ENCODE measurements around the gene RBM15. TPM values are rescaled to one million over a fixed set of nuclear protein-coding genes. Genes with fewer than 3 reads are reported as not detected.
A peak's percentile ranks its signal among the peaks of the same experiment; 100 is the strongest.

RBM15 gene
- total RNA-seq, 1 donor from 2014 or later, result 19.0 TPM

GRCh38 chr1:110338309-110338885, 780 bp upstream of the RBM15 start:
- peak; percentile 82 for TF ChIP-seq CTCF (IDR thresholded peaks at IDR 0.05)
- H3K4me3 Mint-ChIP-seq (ENCODE audit: unreplicated experiment), result no peak overlapping the region
- H3K4me1 Mint-ChIP-seq (ENCODE audit: low read depth), result peaks cover 43% of the 10 kb centered on the region
- peak; percentile 95 for DNase-seq (ENCODE audit: low spot score)
- no peaks in the 10 kb centered on the region for H3K9me3 Mint-ChIP-seq (ENCODE audit: low read depth)
- H3K36me3 Mint-ChIP-seq (ENCODE audit: low read depth), result peaks cover 10% of the 10 kb centered on the region
- H3K27ac Mint-ChIP-seq (ENCODE audit: unreplicated experiment), result peak overlapping the region; percentile 93
- no peaks in the 10 kb centered on the region for H3K27me3 Mint-ChIP-seq (ENCODE audit: low read depth)

GRCh38 chr1:110339407-110340206, 430 bp downstream of the RBM15 start:
- Mint-ChIP-seq H3K4me3 (ENCODE audit: unreplicated experiment) (no peak overlapping the region), H3K27ac (ENCODE audit: unreplicated experiment) (no peak overlapping the region), H3K27me3 (ENCODE audit: low read depth) (no peaks in the 10 kb centered on the region), H3K4me1 (ENCODE audit: low read depth) (peaks cover 54% of the 10 kb centered on the region), H3K9me3 (ENCODE audit: low read depth) (no peaks in the 10 kb centered on the region), H3K36me3 (ENCODE audit: low read depth) (peaks cover 10% of the 10 kb centered on the region)
- DNase-seq (ENCODE audit: low spot score), result no peak
- peak; percentile 77 for TF ChIP-seq CTCF (IDR thresholded peaks at IDR 0.05)

GRCh38 chr1:110340207-110340468, 961 bp downstream of the RBM15 start:
- no peak overlapping the region for H3K27ac Mint-ChIP-seq (ENCODE audit: unreplicated experiment)
- no peaks in the 10 kb centered on the region for H3K27me3 Mint-ChIP-seq (ENCODE audit: low read depth)
- H3K36me3 Mint-ChIP-seq (ENCODE audit: low read depth), result peaks cover 10% of the 10 kb centered on the region
- DNase-seq (ENCODE audit: low spot score), result no peak
- no peak overlapping the region for H3K4me3 Mint-ChIP-seq (ENCODE audit: unreplicated experiment)
- H3K9me3 Mint-ChIP-seq (ENCODE audit: low read depth), result no peaks in the 10 kb centered on the region
- no peak for TF ChIP-seq CTCF (IDR thresholded peaks at IDR 0.05)
- peaks cover 54% of the 10 kb centered on the region for H3K4me1 Mint-ChIP-seq (ENCODE audit: low read depth)

- Mint-ChIP-seq H3K9me3 (ENCODE audit: low read depth) (no peaks in the 10 kb centered on the region), H3K27me3 (ENCODE audit: low read depth) (no peaks in the 10 kb centered on the region), H3K27ac (ENCODE audit: unreplicated experiment) (peak overlapping the region; percentile 49), H3K36me3 (ENCODE audit: low read depth) (peaks cover 11% of the 10 kb centered on the region), H3K4me3 (ENCODE audit: unreplicated experiment) (peak overlapping the region; percentile 46), H3K4me1 (ENCODE audit: low read depth) (peaks cover 64% of the 10 kb centered on the region)
- TF ChIP-seq CTCF (IDR thresholded peaks at IDR 0.05), result no peak
- no peak for DNase-seq (ENCODE audit: low spot score)
Observed at GRCh38 chr1:110341146-110341871, 2.1 kb downstream of the RBM15 start.

GRCh38 chr1:110341872-110342331, 2.7 kb downstream of the RBM15 start:
- TF ChIP-seq CTCF (IDR thresholded peaks at IDR 0.05), result no peak
- H3K27me3 Mint-ChIP-seq (ENCODE audit: low read depth), result no peaks in the 10 kb centered on the region
- H3K4me3 Mint-ChIP-seq (ENCODE audit: unreplicated experiment), result peak overlapping the region; percentile 46
- no peaks in the 10 kb centered on the region for H3K9me3 Mint-ChIP-seq (ENCODE audit: low read depth)
- H3K4me1 Mint-ChIP-seq (ENCODE audit: low read depth), result peaks cover 70% of the 10 kb centered on the region
- DNase-seq (ENCODE audit: low spot score), result no peak
- peak overlapping the region; percentile 41 for H3K27ac Mint-ChIP-seq (ENCODE audit: unreplicated experiment)
- H3K36me3 Mint-ChIP-seq (ENCODE audit: low read depth), result peaks cover 12% of the 10 kb centered on the region
